ENCODE measurements around the gene SSTR5.

DNA sequence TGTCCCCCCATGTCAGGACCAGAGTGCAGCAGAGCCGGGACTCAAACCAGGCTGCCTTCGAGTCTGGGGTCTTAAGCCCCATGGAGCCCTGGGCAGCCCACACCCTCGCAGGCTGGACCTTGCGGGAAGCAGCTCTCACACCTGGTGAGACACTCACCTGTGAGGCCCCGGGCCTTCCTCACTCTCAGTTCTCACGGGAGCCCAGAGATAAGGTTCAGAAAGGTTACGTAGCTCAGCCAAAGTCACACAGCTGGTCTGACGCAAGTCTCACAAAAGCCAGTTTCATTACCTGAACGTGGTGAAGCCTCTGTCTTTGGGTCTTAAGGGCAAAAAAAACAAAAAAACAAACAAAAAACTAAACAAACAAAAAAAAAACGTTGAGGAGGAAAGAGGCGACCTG lies 32.8 kb upstream of the SSTR5 start:
- no peak for TF ChIP-seq POLR2A (IDR thresholded peaks at IDR 0.05)
- TF ChIP-seq CTCF (IDR thresholded peaks at IDR 0.05): no peak

Data from uterus (tissue), 2 donors.